Epithelial cell of prostate (primary cell): ENCODE results near the gene AMY1C.
"Not testable (repeated sequence)": the region's sequence is repeated elsewhere in the genome, so short reads cannot be mapped to it uniquely, and the experiment has no call there.

Experiments
- DNase-seq: peaks from one replicate; pipeline ENCODE4 v3.0.0-alpha.2; 2011; ENCODE audit warnings: low read depth, low spot score
- H3K27ac ChIP-seq: fragments of 450-650 bp; 2 replicates; pipeline ENCODE4 v1.5.1; 2017; ENCODE audit warnings: mild to moderate bottlenecking

The AMY1C gene

DNA sequence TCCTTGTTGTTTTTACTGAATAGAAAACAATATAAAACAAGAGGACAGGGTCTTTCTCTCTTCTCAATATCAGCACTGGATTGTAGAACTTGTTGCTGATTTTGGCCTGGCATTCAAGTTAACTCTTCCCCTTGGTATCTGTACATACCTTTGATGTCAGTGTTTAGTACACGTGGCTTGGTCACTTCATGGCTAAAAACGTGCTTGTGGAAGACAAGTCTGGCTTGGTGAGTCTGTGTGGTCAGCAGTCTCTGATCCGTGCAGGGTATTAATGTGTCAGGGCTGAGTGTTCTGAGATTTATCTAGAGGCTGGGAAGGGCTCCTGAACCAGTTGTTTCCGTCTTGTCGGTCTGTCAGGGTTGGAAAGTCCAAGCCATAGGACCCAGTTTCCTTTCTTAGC, at the start of gene AMY1C:
AMY1C (plus strand) TSS at position 301 of the 400 bp plus-strand sequence. CDS start 572 bp downstream, outside the sequence.
- not testable (repeated sequence) for DNase-seq

DNA sequence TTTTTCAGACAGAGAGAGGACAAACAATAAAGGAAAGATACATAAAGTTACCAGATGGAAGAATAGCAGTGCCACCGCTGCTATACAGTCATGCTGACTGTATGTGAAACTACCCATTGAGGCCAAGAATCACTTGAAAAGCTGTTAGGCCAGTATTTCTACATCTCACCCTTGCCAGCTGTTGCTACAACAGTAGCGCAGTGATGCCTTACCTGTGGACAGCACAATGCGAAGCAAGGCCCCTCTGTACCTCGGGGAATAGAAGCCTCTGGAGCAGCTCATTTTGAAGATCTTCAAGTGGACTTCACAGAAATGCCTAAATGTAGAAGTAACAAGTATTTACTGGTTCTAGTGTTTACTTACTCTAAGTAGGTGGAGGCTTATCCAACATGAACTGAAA, 49.0 kb upstream of the AMY1C start:
- H3K27ac ChIP-seq, DNase-seq: not testable (repeated sequence)

More for the DNA sequence above, at the start of gene AMY1C:
- H3K27ac ChIP-seq: not testable (repeated sequence)

GRCh38 chr1:103701256-103701655, 48.4 kb upstream of the AMY1C start:
- not testable (repeated sequence) for H3K27ac ChIP-seq, DNase-seq

DNA sequence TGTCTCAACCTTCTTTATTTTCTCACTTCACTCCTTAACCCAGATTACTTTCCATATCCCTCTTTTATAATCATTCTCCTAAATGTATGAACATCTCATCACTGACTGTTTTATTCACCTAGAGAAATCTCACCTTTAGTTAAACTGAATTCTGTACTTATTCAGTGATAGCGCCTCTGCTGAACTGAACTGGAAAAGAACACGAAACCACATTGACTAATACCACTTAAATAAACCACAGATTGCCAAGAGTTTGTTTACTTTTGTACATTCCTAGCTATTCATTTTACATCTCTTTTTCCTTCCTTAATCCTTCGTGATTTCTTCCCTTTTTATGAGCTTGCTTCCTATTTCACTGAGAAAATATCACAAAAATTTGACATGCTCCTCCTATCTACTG, 42.0 kb upstream of the AMY1C start:
- H3K27ac ChIP-seq: not testable (repeated sequence)

GRCh38 chr1:103710381-103710780, 39.3 kb upstream of the AMY1C start:
- not testable (repeated sequence) for DNase-seq, H3K27ac ChIP-seq

More for the DNA sequence above, 42.0 kb upstream of the AMY1C start:
- not testable (repeated sequence) for DNase-seq

- H3K27ac ChIP-seq, DNase-seq: not testable (repeated sequence)
Observed at GRCh38 chr1:103717404-103717803, 32.3 kb upstream of the AMY1C start.

- not testable (repeated sequence) for DNase-seq, H3K27ac ChIP-seq
Observed at GRCh38 chr1:103721473-103721872, 28.2 kb upstream of the AMY1C start.

- not testable (repeated sequence) for DNase-seq
Observed at GRCh38 chr1:103735334-103735733, 14.4 kb upstream of the AMY1C start.

DNA sequence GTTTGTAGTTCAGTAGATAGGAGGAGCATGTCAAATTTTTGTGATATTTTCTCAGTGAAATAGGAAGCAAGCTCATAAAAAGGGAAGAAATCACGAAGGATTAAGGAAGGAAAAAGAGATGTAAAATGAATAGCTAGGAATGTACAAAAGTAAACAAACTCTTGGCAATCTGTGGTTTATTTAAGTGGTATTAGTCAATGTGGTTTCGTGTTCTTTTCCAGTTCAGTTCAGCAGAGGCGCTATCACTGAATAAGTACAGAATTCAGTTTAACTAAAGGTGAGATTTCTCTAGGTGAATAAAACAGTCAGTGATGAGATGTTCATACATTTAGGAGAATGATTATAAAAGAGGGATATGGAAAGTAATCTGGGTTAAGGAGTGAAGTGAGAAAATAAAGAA, 11.7 kb upstream of the AMY1C start:
- not testable (repeated sequence) for H3K27ac ChIP-seq, DNase-seq

More at GRCh38 chr1:103735334-103735733, 14.4 kb upstream of the AMY1C start:
- not testable (repeated sequence) for H3K27ac ChIP-seq

GRCh38 chr1:103744449-103744848, 5.2 kb upstream of the AMY1C start:
- not testable (repeated sequence) for H3K27ac ChIP-seq, DNase-seq

DNA sequence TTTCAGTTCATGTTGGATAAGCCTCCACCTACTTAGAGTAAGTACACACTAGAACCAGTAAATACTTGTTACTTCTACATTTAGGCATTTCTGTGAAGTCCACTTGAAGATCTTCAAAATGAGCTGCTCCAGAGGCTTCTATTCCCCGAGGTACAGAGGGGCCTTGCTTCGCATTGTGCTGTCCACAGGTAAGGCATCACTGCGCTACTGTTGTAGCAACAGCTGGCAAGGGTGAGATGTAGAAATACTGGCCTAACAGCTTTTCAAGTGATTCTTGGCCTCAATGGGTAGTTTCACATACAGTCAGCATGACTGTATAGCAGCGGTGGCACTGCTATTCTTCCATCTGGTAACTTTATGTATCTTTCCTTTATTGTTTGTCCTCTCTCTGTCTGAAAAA, 4.7 kb upstream of the AMY1C start:
- H3K27ac ChIP-seq, DNase-seq: not testable (repeated sequence)

GRCh38 chr1:103748273-103748672, 1.4 kb upstream of the AMY1C start:
- H3K27ac ChIP-seq, DNase-seq: not testable (repeated sequence)

DNA sequence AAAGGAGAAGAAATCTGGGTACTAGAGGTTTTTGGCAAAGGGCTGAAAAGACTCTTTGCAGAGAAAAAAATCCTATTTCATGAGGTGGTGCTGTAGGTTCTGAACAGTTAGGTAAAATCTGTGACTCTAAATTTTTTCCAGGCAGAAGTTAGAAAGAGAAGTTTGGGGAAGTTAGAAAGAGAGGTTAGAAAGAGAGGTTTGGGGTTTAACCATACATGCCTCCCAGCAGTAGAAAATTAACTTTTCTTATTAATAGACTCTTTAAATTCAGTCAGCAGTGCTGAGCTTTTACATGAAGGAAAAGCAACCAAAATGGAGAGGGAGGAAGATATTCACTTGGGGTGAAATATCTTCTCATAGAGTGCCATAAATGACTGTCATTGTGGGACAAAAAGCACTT, 12.2 kb downstream of the AMY1C start:
- no peak for DNase-seq
- no peak overlapping the region for H3K27ac ChIP-seq

DNA sequence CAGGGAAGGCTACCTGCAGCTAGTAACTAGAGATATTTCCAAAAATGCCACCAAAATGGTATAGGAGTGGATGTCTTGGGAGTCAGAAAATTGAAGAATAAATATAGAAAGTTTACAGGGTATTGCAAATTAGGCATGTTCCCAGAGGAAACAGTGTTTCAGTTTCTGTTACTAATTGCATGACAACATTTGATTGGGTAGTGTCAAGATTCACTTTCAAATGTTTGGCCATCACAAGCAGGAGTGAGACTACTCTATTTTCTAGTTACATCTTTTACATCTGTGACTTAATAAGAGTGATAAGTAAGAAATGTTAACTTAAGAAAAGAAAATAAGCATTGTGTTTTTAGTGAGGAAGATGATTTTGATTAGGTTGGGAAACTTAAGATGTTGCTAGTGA, 30.2 kb downstream of the AMY1C start:
- no peak overlapping the region for H3K27ac ChIP-seq
- DNase-seq: no peak

DNA sequence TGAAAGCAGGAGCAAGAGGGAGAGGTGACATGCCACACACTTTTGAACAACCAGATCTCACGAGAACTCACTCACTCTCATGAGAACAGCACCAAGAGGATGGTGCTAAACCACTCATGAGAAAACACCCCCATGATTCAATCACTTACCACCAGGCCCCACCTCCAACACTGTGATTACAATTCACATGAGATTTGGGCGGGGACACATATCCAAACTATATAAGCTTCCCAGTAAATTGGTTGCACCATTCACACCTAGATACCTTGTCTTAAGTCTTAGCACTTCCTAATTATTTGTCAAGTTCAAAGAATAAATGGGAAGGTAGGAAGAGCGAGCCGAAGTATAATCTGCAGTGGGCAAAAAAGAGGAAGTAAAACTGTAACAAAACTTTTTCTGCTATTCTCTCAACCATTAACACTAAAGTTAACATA, 34.3 kb downstream of the AMY1C start:
- no peak for DNase-seq
- no peak overlapping the region for H3K27ac ChIP-seq

DNA sequence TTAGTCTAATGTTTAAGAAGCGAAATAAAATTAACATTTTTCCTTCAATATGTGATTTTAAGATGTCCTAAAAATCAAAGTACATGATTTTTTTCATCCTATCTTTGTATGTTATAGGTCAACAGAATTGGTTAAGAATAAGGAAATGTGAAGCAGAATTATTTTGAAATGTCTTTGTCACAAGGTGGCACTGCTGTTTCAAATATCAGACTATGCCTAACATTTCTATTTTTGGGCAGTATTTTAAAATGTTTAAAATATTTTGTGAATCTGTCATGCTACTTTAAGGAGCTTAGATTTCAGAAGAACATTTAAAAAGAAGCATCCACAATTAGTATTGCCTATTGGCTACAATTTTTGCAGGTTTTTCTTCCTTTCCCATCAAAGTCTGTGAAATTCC, 38.7 kb downstream of the AMY1C start:
- no peak overlapping the region for H3K27ac ChIP-seq
- no peak for DNase-seq

DNA sequence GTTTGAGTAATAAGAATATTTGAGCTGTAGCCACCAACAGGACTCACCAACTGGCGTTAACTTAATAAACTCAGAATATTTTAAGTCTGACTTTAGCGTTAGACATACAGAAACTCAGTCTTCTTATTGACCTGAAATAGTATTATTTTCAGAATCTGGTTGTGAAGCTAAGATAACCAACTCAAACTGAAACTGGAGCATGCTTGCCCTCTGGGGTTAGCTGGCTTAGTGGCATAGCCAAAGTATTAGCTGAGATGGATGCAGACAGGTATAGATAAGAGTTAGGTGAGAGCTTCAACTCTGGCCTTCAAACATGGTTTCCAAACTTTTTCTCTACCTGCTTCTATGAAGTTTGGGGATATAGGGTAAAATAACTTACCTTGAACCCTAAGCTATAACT, 40.5 kb downstream of the AMY1C start:
- DNase-seq: no peak
- no peak overlapping the region for H3K27ac ChIP-seq
